Measurements from ENCODE around the gene MBTPS1. TPM values are rescaled to one million over a fixed set of nuclear protein-coding genes. Genes with fewer than 3 reads are reported as not detected.

MBTPS1 gene
- total RNA-seq, 2 donors from 2014 or later, result 79.0 to 133 TPM

DNA sequence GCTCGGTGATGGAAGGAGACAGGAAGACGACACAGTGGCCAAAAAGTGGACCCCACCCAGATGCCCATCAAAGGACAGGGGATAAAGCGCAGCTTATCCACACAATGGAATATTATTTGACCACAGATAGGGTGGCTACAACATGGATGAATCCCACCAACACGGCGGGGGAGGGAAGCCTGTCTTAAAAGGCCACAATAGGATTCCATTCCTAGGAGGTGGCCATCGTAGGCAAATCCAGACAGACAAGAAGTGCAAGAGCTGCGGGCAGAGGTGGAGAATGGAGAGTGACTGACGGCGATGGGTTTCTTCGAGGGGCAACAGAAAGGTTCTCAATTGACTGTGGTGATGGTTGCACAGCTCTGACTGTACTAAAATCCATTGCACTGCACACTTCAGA is 90.1 kb downstream of the MBTPS1 start:
- Histone ChIP-seq H3K4me3 (no peak overlapping the region), H3K27ac (no peak overlapping the region), H3K36me3 (no peaks in the 10 kb centered on the region), H3K4me1 (replicated peaks) (no peaks in the 10 kb centered on the region), H3K9me3 (no peaks in the 10 kb centered on the region), H3K27me3 (replicated peaks; ENCODE audit: insufficient read depth) (no peaks in the 10 kb centered on the region)
- 77% methylated on average over 10 of the region's 10 CpGs for WGBS
- no peak for DNase-seq (ENCODE audit: low spot score)
- TF ChIP-seq, protein P1, sequence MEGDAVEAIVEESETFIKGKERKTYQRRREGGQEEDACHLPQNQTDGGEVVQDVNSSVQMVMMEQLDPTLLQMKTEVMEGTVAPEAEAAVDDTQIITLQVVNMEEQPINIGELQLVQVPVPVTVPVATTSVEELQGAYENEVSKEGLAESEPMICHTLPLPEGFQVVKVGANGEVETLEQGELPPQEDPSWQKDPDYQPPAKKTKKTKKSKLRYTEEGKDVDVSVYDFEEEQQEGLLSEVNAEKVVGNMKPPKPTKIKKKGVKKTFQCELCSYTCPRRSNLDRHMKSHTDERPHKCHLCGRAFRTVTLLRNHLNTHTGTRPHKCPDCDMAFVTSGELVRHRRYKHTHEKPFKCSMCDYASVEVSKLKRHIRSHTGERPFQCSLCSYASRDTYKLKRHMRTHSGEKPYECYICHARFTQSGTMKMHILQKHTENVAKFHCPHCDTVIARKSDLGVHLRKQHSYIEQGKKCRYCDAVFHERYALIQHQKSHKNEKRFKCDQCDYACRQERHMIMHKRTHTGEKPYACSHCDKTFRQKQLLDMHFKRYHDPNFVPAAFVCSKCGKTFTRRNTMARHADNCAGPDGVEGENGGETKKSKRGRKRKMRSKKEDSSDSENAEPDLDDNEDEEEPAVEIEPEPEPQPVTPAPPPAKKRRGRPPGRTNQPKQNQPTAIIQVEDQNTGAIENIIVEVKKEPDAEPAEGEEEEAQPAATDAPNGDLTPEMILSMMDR (IDR thresholded peaks at IDR 0.05), result no peak
- TF ChIP-seq POLR2AphosphoS5 (IDR thresholded peaks at IDR 0.05) (no peak), POLR2A (IDR thresholded peaks at IDR 0.05) (no peak)
- intact Hi-C loops (cut with DNase I), result no loop called here

- no peaks in the 10 kb centered on the region for H3K36me3 ChIP-seq
- no peak for DNase-seq (ENCODE audit: low spot score)
- no peaks in the 10 kb centered on the region for H3K4me1 ChIP-seq (replicated peaks)
- TF ChIP-seq POLR2AphosphoS5 (IDR thresholded peaks at IDR 0.05), result no peak
- TF ChIP-seq, protein P1 (IDR thresholded peaks at IDR 0.05), result no peak
- no peak for TF ChIP-seq POLR2A (IDR thresholded peaks at IDR 0.05)
- no peaks in the 10 kb centered on the region for H3K9me3 ChIP-seq
- H3K27ac ChIP-seq, result no peak overlapping the region
- H3K4me3 ChIP-seq, result no peak overlapping the region
- no peaks in the 10 kb centered on the region for H3K27me3 ChIP-seq (replicated peaks; ENCODE audit: insufficient read depth)
- intact Hi-C loops (cut with DNase I), result no loop called here
- WGBS, result 63% methylated on average over 9 of the region's 9 CpGs
Observed at GRCh38 chr16:84024854-84025253, 91.9 kb downstream of the MBTPS1 start.

DNA sequence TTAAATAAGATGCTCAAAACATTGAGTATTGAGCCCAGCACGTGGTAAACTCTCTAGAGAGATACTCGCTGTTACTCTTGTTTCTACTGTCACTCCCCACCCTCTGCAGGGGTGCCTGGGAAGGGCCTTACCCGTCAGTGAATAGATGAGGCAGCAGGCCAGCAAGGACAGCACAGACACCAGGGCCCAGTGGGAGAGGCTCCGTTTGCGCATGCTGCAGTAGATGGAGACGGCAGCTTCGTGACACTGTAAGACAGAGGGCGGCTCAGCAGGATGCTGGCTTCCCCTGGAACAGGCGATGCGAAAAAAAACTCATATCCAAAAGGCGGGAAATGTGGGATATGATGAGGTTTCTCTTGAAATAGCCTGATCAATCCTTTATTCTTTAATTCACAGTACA is 94.1 kb downstream of the MBTPS1 start:
- Histone ChIP-seq H3K27ac (no peak overlapping the region), H3K27me3 (replicated peaks; ENCODE audit: insufficient read depth) (no peaks in the 10 kb centered on the region), H3K4me1 (replicated peaks) (no peaks in the 10 kb centered on the region), H3K9me3 (no peaks in the 10 kb centered on the region), H3K4me3 (no peak overlapping the region), H3K36me3 (no peaks in the 10 kb centered on the region)
- DNase-seq (ENCODE audit: low spot score), result no peak
- intact Hi-C loops (cut with DNase I), result no loop called here
- no peak for TF ChIP-seq POLR2AphosphoS5 (IDR thresholded peaks at IDR 0.05)
- TF ChIP-seq, protein P1 (IDR thresholded peaks at IDR 0.05), result no peak
- TF ChIP-seq POLR2A (IDR thresholded peaks at IDR 0.05), result no peak
- 75% methylated on average over 11 of the region's 11 CpGs for WGBS

DNA sequence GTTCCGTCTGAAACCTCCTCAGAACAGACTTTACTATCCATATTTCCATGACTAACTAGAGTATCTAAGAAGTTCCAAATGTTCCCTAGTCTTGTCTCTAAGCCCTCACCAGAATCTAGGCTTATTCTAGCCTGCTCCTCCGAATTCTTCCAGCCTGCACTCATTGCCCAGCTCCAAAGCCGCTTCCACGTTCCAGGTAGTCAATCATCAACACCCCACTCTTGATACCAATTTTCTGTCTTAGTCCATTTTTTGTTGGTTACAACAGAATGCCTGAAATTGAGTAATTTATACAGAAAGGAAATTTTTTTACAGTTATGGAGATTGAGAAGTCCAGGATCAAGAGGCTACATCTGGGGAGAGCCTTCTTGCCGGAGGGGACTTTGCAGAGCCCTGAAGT is 95.3 kb downstream of the MBTPS1 start:
- H3K4me1 ChIP-seq (replicated peaks), result no peaks in the 10 kb centered on the region
- DNase-seq (ENCODE audit: low spot score), result no peak
- intact Hi-C loops (cut with DNase I), result no loop called here
- no peak overlapping the region for H3K4me3 ChIP-seq
- no peak overlapping the region for H3K27ac ChIP-seq
- WGBS, result 94% methylated on average over 5 of the region's 5 CpGs
- no peaks in the 10 kb centered on the region for H3K36me3 ChIP-seq
- TF ChIP-seq POLR2AphosphoS5 (IDR thresholded peaks at IDR 0.05) (no peak), POLR2A (IDR thresholded peaks at IDR 0.05) (no peak)
- TF ChIP-seq, protein P1 (IDR thresholded peaks at IDR 0.05), result no peak
- H3K9me3 ChIP-seq, result no peaks in the 10 kb centered on the region
- H3K27me3 ChIP-seq (replicated peaks; ENCODE audit: insufficient read depth), result no peaks in the 10 kb centered on the region

- H3K36me3 ChIP-seq, result no peaks in the 10 kb centered on the region
- intact Hi-C loops (cut with DNase I), result no loop called here
- WGBS, result 85% methylated on average over 9 of the region's 9 CpGs
- TF ChIP-seq, protein P1 (IDR thresholded peaks at IDR 0.05), result no peak
- no peak for TF ChIP-seq POLR2AphosphoS5 (IDR thresholded peaks at IDR 0.05)
- H3K9me3 ChIP-seq, result no peaks in the 10 kb centered on the region
- H3K4me3 ChIP-seq, result no peak overlapping the region
- no peaks in the 10 kb centered on the region for H3K27me3 ChIP-seq (replicated peaks; ENCODE audit: insufficient read depth)
- no peak for DNase-seq (ENCODE audit: low spot score)
- H3K27ac ChIP-seq, result no peak overlapping the region
- no peaks in the 10 kb centered on the region for H3K4me1 ChIP-seq (replicated peaks)
Observed at GRCh38 chr16:84020353-84020752, 96.4 kb downstream of the MBTPS1 start.
